ENCODE results near the gene LDHA.

The LDHA gene

DNA sequence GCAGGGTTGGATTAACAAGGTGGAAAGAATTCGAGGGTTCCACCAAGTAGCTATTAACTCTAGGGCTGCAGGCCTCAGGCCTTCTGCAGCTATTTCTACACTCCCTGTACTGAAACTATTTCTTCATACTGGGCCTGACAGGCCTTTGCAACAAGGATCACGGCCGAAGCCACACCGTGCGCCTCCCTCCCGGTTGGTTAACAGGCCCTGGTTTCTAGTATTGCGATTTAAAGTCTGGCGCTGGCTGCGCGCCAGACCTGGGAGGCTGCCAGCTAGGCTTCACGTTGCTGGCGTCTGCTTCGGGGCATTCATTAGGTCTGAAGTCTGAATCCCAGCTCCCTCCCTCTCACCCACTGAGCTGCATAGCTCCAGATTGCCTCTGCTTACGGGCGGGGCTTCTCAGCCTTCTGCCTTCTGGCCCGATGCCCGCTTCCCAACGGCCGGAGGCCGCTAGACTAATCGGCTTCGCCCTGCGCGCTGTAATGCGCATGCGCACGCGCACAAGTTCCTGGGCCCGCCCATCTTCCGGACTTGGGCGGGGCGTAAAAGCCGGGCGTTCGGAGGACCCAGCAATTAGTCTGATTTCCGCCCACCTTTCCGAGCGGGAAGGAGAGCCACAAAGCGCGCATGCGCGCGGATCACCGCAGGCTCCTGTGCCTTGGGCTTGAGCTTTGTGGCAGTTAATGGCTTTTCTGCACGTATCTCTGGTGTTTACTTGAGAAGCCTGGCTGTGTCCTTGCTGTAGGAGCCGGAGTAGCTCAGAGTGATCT lies 1.6 kb downstream of the LDHA start (continued):
- no peak for TF ChIP-seq ZNF654 (tag by site-specific recombination; IDR thresholded peaks at IDR 0.05; ENCODE audit: low read depth)
- no peak for TF ChIP-seq ZNF624 (tag by site-specific recombination; IDR thresholded peaks at IDR 0.05)
- TF ChIP-seq ZNF600 (tag by site-specific recombination; IDR thresholded peaks at IDR 0.05) = peak; percentile 86
- no peak for TF ChIP-seq GLIS2 (tag by site-specific recombination; IDR thresholded peaks at IDR 0.05)
- TF ChIP-seq OSR2 (tag by site-specific recombination; IDR thresholded peaks at IDR 0.05) = no peak
- no peak for TF ChIP-seq ZNF404 (tag by site-specific recombination; IDR thresholded peaks at IDR 0.05)
- TF ChIP-seq, protein P1, sequence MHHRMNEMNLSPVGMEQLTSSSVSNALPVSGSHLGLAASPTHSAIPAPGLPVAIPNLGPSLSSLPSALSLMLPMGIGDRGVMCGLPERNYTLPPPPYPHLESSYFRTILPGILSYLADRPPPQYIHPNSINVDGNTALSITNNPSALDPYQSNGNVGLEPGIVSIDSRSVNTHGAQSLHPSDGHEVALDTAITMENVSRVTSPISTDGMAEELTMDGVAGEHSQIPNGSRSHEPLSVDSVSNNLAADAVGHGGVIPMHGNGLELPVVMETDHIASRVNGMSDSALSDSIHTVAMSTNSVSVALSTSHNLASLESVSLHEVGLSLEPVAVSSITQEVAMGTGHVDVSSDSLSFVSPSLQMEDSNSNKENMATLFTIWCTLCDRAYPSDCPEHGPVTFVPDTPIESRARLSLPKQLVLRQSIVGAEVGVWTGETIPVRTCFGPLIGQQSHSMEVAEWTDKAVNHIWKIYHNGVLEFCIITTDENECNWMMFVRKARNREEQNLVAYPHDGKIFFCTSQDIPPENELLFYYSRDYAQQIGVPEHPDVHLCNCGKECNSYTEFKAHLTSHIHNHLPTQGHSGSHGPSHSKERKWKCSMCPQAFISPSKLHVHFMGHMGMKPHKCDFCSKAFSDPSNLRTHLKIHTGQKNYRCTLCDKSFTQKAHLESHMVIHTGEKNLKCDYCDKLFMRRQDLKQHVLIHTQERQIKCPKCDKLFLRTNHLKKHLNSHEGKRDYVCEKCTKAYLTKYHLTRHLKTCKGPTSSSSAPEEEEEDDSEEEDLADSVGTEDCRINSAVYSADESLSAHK (tag by site-specific recombination; IDR thresholded peaks at IDR 0.05) = 0 out of 2 replicates have a peak, but pooled peaks have one; percentile 53
- TF ChIP-seq, protein P2, sequence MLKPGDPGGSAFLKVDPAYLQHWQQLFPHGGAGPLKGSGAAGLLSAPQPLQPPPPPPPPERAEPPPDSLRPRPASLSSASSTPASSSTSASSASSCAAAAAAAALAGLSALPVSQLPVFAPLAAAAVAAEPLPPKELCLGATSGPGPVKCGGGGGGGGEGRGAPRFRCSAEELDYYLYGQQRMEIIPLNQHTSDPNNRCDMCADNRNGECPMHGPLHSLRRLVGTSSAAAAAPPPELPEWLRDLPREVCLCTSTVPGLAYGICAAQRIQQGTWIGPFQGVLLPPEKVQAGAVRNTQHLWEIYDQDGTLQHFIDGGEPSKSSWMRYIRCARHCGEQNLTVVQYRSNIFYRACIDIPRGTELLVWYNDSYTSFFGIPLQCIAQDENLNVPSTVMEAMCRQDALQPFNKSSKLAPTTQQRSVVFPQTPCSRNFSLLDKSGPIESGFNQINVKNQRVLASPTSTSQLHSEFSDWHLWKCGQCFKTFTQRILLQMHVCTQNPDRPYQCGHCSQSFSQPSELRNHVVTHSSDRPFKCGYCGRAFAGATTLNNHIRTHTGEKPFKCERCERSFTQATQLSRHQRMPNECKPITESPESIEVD (tag by site-specific recombination; IDR thresholded peaks at IDR 0.05) = 0 out of 2 replicates have a peak, but pooled peaks have one; percentile 25
- TF ChIP-seq, protein P3, sequence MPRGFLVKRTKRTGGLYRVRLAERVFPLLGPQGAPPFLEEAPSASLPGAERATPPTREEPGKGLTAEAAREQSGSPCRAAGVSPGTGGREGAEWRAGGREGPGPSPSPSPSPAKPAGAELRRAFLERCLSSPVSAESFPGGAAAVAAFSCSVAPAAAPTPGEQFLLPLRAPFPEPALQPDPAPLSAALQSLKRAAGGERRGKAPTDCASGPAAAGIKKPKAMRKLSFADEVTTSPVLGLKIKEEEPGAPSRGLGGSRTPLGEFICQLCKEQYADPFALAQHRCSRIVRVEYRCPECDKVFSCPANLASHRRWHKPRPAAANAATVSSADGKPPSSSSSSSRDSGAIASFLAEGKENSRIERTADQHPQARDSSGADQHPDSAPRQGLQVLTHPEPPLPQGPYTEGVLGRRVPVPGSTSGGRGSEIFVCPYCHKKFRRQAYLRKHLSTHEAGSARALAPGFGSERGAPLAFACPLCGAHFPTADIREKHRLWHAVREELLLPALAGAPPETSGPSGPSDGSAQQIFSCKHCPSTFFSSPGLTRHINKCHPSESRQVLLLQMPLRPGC (tag by site-specific recombination; IDR thresholded peaks at IDR 0.05) = peak; percentile 65
- TF ChIP-seq, protein P4, sequence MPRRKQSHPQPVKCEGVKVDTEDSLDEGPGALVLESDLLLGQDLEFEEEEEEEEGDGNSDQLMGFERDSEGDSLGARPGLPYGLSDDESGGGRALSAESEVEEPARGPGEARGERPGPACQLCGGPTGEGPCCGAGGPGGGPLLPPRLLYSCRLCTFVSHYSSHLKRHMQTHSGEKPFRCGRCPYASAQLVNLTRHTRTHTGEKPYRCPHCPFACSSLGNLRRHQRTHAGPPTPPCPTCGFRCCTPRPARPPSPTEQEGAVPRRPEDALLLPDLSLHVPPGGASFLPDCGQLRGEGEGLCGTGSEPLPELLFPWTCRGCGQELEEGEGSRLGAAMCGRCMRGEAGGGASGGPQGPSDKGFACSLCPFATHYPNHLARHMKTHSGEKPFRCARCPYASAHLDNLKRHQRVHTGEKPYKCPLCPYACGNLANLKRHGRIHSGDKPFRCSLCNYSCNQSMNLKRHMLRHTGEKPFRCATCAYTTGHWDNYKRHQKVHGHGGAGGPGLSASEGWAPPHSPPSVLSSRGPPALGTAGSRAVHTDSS (tag by site-specific recombination; IDR thresholded peaks at IDR 0.05) = no peak
- no peak for TF ChIP-seq ZNF266 (tag by site-specific recombination; IDR thresholded peaks at IDR 0.05; ENCODE audit: low read depth)
- TF ChIP-seq ZFP37 (tag by site-specific recombination; IDR thresholded peaks at IDR 0.05) = no peak
- TF ChIP-seq ZNF701 (tag by site-specific recombination; IDR thresholded peaks at IDR 0.05) = no peak
- no peak; the same call in none of the 2 replicates for TF ChIP-seq ZBTB20 (tag by site-specific recombination; IDR thresholded peaks at IDR 0.05)
- no peak for TF ChIP-seq ZNF239 (tag by site-specific recombination; IDR thresholded peaks at IDR 0.05)
- TF ChIP-seq ZNF292 (tag by site-specific recombination; IDR thresholded peaks at IDR 0.05; ENCODE audit: borderline replicate concordance, low read depth) = no peak
- TF ChIP-seq ZNF174 (tag by site-specific recombination; IDR thresholded peaks at IDR 0.05) = no peak
- peak; percentile 88 for TF ChIP-seq ZBTB17 (tag by site-specific recombination; IDR thresholded peaks at IDR 0.05)
- no peak for TF ChIP-seq ZNF677 (tag by site-specific recombination; IDR thresholded peaks at IDR 0.05)
- no peak for TF ChIP-seq ZBTB1 (tag by site-specific recombination; IDR thresholded peaks at IDR 0.05)
- TF ChIP-seq KLF1 (tag by site-specific recombination; IDR thresholded peaks at IDR 0.05) = peak; percentile 30; the same call in 1 of the 2 replicates
- peak; percentile 62; the same call in 1 of the 2 replicates for TF ChIP-seq ZNF24 (tag by site-specific recombination; IDR thresholded peaks at IDR 0.05)
- TF ChIP-seq, protein P5, sequence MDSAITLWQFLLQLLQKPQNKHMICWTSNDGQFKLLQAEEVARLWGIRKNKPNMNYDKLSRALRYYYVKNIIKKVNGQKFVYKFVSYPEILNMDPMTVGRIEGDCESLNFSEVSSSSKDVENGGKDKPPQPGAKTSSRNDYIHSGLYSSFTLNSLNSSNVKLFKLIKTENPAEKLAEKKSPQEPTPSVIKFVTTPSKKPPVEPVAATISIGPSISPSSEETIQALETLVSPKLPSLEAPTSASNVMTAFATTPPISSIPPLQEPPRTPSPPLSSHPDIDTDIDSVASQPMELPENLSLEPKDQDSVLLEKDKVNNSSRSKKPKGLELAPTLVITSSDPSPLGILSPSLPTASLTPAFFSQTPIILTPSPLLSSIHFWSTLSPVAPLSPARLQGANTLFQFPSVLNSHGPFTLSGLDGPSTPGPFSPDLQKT (IDR thresholded peaks at IDR 0.05; ENCODE audit: borderline replicate concordance, low read depth, low read length) = no peak
- TF ChIP-seq ZNF626 (tag by site-specific recombination; IDR thresholded peaks at IDR 0.05) = no peak
- TF ChIP-seq ZNF16 (tag by site-specific recombination; IDR thresholded peaks at IDR 0.05; ENCODE audit: low read depth) = no peak
- TF ChIP-seq, protein P6, sequence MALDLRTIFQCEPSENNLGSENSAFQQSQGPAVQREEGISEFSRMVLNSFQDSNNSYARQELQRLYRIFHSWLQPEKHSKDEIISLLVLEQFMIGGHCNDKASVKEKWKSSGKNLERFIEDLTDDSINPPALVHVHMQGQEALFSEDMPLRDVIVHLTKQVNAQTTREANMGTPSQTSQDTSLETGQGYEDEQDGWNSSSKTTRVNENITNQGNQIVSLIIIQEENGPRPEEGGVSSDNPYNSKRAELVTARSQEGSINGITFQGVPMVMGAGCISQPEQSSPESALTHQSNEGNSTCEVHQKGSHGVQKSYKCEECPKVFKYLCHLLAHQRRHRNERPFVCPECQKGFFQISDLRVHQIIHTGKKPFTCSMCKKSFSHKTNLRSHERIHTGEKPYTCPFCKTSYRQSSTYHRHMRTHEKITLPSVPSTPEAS (tag by site-specific recombination; IDR thresholded peaks at IDR 0.05) = no peak
- TF ChIP-seq GLI4 (tag by site-specific recombination; IDR thresholded peaks at IDR 0.05) = no peak
- TF ChIP-seq ZNF48 (tag by site-specific recombination; IDR thresholded peaks at IDR 0.05) = no peak
- TF ChIP-seq ZXDB (tag by site-specific recombination; IDR thresholded peaks at IDR 0.05) = no peak; the same call in 1 of the 2 replicates
- TF ChIP-seq SP3 (tag by site-specific recombination; IDR thresholded peaks at IDR 0.05) = peak; percentile 83
- TF ChIP-seq ZNF571 (tag by site-specific recombination; IDR thresholded peaks at IDR 0.05) = no peak
- TF ChIP-seq GLI2 (tag by site-specific recombination; IDR thresholded peaks at IDR 0.05; ENCODE audit: borderline replicate concordance, low read depth) = no peak
